HG03439 (cell line): ENCODE results near the gene ABTB2.
"Not testable (repeated sequence)": the region's sequence is repeated elsewhere in the genome, so short reads cannot be mapped to it uniquely, and the experiment has no call there.

Source experiments
- ATAC-seq: cut with Tn5 transposase; IDR thresholded peaks from one replicate; pipeline ENCODE4 v1.9.1; 2021; ENCODE audit warnings: mild to moderate bottlenecking, moderate library complexity; ENCODE audit not compliant: unreplicated experiment

Gene ABTB2

GRCh38 chr11:34194576-34195335 is 163.1 kb downstream of the ABTB2 start:
- no peak for ATAC-seq

GRCh38 chr11:34192481-34193401 is 165.1 kb downstream of the ABTB2 start:
- ATAC-seq, result no peak

GRCh38 chr11:34191578-34191977 is 166.2 kb downstream of the ABTB2 start:
- ATAC-seq, result no peak

- no peak for ATAC-seq
Measured at GRCh38 chr11:34190192-34191139, 167.3 kb downstream of the ABTB2 start.

GRCh38 chr11:34189191-34189590 is 168.6 kb downstream of the ABTB2 start:
- no peak for ATAC-seq

- no peak for ATAC-seq
Measured at GRCh38 chr11:34188181-34188580, 169.6 kb downstream of the ABTB2 start.

GRCh38 chr11:34185926-34186841 is 171.6 kb downstream of the ABTB2 start:
- ATAC-seq, result no peak

GRCh38 chr11:34184505-34185015 is 173.2 kb downstream of the ABTB2 start:
- no peak for ATAC-seq

GRCh38 chr11:34183848-34184391 is 173.9 kb downstream of the ABTB2 start:
- no peak for ATAC-seq

- no peak for ATAC-seq
Measured at GRCh38 chr11:34182921-34183685, 174.7 kb downstream of the ABTB2 start.

GRCh38 chr11:34182425-34182824 is 175.4 kb downstream of the ABTB2 start:
- no peak for ATAC-seq

GRCh38 chr11:34181856-34182405 is 175.9 kb downstream of the ABTB2 start:
- ATAC-seq, result no peak

GRCh38 chr11:34181251-34181650 is 176.6 kb downstream of the ABTB2 start:
- no peak for ATAC-seq

GRCh38 chr11:34180814-34181165 is 177.0 kb downstream of the ABTB2 start:
- not testable (repeated sequence) for ATAC-seq

- ATAC-seq, result no peak
Measured at GRCh38 chr11:34180040-34180813, 177.6 kb downstream of the ABTB2 start.

- ATAC-seq, result no peak
Measured at GRCh38 chr11:34179026-34179675, 178.7 kb downstream of the ABTB2 start.

GRCh38 chr11:34178209-34178821 is 179.5 kb downstream of the ABTB2 start:
- no peak for ATAC-seq
